ENCODE results near the gene FSCN2. TPM values are rescaled to one million over a fixed set of nuclear protein-coding genes. Genes with fewer than 3 reads are reported as not detected.

FSCN2 gene
- total RNA-seq, 1 donor from 2014 or later = 3.3 TPM

Other genes starting within 250 kb of the FSCN2 start
- 98.1 TPM for gene SLC38A10, start 233.1 kb upstream of the FSCN2 start, total RNA-seq
- 19.9 TPM for gene BAHCC1, start 132.9 kb upstream of the FSCN2 start, total RNA-seq
- 1,821 TPM for gene ACTG1, start 15.6 kb upstream of the FSCN2 start, total RNA-seq
- gene FAAP100, start 24.0 kb downstream of the FSCN2 start, total RNA-seq = 26.0 TPM
- 69.6 TPM for gene NPLOC4, start 108.7 kb downstream of the FSCN2 start, total RNA-seq
- gene TSPAN10, start 108.8 kb downstream of the FSCN2 start, total RNA-seq = 1.1 TPM
- 2.0 TPM for gene PDE6G, start 128.2 kb downstream of the FSCN2 start, total RNA-seq
- gene OXLD1, start 138.2 kb downstream of the FSCN2 start, total RNA-seq = 29.7 TPM
- 12.8 TPM for gene CCDC137, start 138.4 kb downstream of the FSCN2 start, total RNA-seq
- 19.0 TPM for gene ARL16, start 155.4 kb downstream of the FSCN2 start, total RNA-seq
- 92.0 TPM for gene HGS, start 155.6 kb downstream of the FSCN2 start, total RNA-seq
- 35.0 TPM for gene MRPL12, start 175.0 kb downstream of the FSCN2 start, total RNA-seq
- gene SLC25A10, start 183.9 kb downstream of the FSCN2 start, total RNA-seq = 7.3 TPM